GM21737 (cell line): ENCODE measurements around the gene PREPL.

ENCODE experiments used
- ATAC-seq: cut with Tn5 transposase; IDR thresholded peaks from one replicate; pipeline ENCODE4 v1.9.1; 2021; ENCODE audit warnings: mild to moderate bottlenecking, moderate library complexity; ENCODE audit not compliant: unreplicated experiment

The PREPL gene

DNA sequence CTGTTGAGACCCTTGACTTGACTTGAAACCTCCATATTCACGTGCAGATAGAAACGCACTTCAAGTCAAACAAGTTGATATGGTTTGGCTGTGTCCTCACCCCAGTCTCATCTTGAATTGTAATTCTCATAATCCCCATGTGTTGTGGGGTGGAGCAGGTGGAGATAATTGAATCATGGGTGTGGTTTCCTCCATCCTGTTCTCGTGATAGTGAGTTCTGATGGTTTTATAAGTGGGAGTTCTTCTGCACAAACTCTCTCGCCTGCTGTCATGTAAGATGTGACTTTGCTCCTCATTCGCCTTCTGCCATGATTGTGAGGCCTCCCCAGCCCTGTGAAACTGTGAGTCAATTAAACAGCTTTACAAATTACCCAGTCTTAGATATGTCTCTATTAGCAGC, 64.6 kb downstream of the PREPL start:
- ATAC-seq: no peak

DNA sequence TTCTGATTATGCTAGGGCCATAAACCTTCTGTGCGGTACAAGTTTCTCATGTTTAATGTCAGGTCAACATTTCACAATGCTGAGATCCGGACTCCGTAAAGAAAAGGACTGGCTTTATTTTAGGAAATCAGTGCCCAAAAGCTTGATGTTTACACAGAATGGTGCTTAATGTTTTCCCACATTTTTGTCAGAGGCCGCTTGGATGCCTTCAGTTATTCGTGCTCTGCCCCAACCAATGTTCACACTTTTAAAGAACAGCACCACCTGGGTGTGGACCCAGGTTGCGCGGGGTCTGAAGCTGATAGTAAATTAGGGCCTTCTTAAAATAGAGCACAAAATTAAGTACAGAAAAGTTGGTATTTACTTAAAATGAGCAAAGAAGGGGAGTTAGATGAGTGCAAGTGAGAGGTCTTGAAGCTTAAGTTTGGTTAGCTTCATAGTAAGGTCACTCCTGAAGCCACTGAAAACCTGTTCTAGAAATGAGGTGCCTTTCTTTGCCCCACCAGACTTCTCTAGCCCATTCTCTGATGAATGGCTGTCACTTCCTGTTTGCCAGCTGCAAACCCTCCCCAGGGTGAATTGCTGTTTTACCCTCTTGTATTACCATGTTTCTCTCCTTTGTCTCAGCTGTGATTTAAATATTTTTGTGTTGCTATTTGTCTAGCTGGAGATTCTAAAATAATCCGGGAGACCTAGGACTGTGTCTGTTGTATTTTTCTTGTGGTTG, 65.5 kb downstream of the PREPL start:
- no peak for ATAC-seq

DNA sequence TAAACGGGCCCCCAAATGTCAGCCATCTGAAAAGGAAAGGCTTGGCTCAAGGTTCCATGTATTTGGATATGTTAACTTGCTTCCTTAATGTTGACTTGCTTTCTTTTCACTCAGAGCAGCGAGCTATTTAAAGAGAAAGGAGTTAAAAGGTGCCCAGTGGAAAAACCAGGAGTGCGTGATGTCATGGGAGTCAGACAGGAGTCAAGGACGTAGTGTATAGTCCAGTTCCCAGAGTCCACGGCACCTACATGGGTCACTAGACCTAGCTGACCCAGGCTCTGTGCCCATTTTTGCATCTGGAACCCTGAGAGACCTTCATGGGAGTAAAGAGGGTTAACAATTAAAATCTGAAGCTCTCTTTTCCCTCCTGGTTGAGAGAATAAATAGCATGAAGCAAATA, 66.2 kb downstream of the PREPL start:
- ATAC-seq: no peak

DNA sequence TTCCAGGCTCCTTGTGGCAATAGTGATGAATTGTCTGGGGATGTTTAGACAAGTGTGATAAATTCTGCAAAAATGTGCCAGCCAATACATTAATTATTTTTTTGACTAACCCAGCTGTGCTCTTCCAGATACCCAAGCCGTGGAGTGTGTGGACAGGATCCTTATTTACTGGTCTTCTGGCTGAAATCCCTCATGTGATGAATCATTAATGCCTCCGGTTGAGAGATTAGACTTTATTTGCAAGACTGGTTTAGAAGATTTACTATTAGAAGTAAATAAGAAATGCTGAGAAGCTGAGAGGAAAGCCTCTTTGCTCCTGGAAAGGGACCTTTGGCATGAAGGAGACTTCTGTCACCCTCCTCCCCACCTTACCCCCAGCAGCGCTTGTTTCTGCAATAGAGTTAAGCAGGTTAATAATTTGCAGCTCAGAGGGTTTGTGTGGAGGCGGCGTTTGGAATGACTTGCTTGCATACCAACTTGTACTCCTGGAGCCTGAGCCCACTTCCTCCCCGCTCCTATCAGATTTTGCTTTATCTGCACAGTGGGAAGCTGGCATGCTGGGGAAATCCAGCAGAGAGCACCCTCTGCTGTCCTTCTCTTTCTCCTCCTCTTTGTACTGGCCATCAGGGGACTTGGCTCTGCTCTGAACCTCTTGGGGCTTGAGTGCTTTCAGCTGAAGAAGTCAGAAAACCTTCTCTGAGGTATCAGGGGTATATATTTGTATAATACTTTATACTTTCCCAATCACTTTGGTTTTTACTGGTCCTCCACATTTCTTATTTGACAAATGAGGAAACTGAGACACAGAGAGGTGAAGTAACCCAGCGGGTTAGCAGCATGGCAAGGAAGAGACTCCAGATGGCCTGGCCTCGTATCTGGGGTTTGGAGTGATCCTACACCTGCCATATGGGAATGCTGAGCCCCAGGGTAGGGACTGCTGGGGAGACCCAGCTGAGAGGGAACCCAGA, 69.7 kb downstream of the PREPL start:
- ATAC-seq: no peak

DNA sequence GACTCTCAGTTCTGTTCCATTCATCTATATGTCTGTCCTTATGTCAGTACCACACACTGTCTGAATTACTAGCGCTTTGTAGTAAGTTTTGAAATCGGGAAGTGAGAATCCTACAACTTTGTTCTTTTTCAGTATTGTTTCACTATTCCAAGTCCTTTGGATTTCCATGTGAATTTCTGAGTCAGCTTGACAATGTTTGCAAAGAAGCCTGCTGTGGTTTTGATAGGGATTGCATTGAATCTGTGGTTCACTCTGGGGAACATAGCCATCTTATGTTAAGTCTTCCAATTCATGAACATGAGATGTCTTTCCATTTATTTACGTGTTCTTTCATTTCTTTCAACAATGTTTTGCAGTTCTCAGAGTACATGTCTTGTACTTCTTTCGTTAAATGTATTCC, 71.0 kb downstream of the PREPL start:
- no peak for ATAC-seq

DNA sequence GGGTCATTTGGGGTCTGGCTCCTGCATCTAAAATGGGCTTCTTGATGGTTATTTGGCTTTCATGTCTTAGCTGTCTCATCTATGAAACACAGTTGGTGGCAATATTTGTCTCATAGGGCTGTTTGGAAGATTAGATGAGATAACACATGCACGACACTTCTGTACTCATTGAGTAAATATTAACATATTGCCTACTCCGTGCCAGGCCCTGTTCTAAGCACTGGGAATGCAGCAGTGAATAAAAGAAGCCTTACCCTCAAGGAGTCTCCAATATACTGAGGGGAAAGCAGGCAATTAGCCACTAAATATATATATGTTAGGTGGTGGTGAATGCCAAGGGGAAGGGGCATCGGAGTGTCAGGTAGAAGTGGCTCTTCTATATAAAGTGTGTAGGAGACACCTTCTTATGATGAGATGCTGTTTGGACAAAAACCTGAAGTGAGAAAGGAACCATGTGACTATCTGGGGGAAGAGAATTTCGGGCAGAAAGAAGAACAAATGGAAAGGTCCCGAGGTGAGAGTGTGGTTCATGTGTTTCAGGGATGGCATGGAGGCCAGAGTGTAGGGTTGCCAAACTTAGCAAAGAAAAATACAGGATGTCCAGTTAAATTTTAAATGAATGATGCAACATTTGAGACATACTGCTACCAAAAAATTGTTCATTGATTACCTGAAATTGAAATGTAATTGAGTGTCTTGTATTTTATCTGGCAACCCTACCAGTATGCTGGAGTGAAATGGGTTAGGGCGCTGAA, 74.2 kb downstream of the PREPL start:
- ATAC-seq: no peak

DNA sequence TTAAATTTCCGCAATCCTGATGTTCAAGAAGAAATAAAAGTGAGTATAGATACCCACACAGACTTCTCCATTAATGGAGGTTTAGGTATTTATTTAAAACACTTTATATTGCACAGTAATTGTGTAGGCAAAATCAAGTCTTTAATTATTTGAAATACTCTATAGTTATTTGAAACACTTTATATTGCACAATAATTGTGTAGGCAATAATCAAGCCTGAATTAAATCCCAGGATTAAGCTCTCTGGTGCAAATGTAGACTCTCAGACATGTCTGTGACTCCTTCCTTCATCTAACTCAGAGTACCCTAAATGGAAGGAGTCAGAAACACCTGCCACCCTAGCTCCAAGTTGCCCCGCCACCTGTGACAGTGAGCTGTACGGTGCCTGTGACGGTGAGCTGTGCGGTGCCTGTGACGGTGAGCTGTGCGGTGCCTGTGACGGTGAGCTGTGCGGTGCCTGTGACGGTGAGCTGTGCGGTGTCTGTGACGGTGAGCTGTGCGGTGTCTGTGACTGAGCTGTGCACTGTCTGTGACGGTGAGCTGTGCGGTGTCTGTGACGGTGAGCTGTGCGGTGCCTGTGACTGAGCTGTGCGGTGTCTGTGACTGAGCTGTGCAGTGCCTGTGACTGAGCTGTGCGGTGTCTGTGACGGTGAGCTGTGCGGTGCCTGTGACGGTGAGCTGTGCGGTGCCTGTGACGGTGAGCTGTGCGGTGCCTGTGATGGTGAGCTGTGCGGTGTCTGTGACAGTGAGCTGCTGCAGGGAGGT, 75.0 kb downstream of the PREPL start:
- no peak for ATAC-seq

DNA sequence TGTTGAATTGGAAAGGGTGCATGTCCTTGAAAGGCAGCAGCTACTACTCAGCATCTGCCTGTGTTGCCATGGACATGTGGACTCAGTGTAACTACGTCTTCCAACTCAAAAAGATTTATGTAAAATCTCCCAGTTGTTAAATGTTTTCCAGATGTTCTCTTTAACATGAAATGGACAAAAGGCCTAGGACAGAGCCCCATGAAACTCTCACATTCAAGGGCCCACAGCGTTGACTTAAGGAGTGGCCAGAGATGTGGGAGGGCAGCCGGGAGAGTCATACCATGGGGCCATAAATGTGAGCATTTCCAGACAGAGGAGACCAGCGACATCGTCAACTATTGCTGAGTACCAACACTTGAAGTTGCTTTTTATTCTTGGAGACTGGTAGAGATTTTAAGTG, 76.1 kb downstream of the PREPL start:
- ATAC-seq: no peak

DNA sequence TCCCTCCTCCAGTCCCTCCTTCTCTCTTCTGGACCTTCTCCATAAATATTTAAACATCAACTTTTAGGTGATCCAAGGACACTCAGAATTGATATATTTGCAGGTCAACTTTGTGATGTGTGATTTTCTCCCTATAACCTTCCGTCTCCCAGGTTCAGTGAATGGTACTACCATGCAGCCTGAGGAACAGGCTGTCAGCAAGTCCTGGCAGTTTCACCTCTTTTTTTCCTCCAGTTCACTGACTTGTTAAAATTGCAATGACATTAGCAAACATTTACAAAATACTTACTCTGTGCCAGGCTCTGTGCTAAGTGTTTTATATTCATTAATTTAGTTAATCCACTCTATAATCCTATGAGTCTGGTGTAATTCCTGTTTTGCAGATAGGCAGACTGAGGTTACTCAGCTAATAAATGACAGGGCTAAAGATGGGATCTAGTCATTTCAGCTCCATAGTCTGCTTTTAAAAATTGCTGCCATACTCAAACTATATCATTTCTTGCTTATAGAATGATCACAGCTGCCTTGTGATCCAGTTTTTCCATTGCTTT, 78.1 kb downstream of the PREPL start:
- no peak for ATAC-seq

DNA sequence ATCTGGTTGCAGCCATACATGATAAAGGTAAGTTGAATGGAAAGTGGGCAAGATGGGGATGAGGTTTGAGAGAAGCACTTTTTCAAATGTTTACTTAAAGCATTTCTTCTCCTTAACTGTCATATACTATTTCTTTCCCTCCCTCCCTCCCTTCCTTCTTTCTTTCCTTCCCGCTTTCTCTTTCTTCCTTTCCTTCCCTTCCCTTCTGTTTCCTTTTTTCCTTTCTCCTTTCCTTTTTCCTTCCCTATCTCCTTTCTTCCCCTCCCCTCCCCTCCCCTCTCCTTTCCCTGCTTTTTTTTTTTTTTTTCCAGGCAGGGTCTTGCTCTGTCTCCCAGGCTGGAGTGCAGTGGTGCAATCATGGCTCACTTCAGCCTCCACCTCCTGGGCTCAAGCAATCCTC, 80.4 kb downstream of the PREPL start:
- no peak for ATAC-seq

DNA sequence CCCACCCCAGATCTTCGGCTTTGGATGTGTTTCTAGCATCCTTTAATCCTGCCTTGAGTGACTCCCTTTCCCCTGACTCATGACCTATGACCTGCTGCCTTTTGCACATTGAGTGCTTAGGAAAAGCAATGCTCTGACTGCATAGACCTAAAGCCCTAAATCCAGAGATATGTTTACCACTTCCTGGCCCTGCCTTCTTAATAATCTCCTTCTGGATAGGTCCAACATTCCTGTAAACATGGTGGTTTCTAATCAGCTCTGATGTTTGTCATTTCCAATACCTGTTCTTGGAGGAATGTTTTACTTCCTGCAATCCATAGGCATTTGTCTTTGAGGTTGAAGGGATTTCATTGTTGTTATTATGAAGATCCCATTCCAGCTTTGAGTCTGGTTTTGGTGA, 83.8 kb downstream of the PREPL start:
- no peak for ATAC-seq

DNA sequence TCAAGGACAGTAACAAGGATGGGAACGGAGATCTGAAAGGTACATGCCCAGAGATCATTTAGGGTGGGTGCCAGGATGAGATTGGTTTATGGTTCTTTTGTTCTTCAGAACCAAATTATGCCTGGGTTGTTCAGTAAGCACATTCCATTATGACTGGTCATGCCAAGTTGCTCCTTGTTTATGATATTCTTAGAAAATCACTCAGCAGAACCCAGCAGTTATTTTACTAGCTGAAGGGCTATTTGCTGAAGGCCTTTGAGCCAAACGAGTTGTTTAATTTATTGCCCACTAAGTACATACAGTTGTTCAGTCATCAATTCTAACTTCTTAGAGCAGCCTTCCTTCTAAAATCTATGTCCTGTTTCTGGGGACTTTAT, 85.4 kb downstream of the PREPL start:
- ATAC-seq: no peak

DNA sequence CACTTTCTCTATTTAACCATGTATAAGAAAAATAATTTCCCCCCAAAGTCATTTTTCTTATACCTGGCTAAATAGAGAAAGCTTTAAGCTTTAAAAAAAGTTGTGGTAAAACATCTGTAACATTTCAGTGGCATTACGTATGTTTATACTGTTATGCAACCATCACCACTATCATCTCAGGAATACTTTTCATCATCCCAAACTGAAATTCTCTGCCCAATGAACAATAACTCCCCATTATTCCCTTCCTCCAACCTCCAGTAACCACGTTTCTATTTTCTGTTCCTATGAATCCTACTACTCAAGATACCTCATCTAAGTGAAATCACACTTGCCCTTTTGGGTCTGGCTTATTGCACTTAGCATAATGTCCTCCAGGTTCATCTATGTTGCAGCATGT, 87.7 kb downstream of the PREPL start:
- no peak for ATAC-seq

DNA sequence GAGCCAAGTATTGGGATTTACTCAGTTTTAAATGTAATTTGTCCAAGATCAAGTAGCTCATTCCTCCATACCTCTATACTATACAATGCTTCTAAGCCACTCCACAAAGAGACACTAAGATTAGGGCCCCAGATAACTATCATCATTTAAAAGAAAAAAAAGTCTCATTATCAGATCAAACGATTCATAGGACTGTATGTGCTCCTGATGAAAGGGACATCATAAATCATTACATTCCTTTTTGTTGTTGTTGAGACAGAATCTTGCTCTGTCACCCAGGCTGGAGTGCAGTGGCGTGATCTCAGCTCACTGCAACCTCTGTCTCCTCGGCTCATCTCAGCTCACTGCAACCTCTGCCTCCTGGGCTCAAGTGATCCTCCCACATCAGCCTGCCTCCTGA, 88.2 kb downstream of the PREPL start:
- no peak for ATAC-seq

DNA sequence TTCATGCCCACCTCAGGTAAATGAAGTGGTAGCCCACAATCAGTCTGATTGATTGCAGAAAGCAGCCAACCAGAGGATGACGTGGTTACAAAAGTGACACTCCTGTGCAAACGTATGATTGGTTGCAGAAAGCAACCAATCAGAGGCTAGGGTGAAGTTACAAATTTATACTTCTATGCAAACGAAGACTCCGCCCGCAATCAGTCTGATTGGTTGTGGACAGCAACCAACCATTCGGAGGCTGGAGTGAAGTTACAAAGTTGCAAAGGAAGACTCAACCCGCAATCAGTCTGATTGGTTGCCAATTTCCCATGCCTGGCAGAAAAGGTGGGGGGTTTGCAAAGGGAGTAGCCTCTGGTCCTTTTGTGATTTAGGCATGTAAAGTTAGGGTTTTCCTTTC, 90.0 kb downstream of the PREPL start:
- ATAC-seq: no peak

DNA sequence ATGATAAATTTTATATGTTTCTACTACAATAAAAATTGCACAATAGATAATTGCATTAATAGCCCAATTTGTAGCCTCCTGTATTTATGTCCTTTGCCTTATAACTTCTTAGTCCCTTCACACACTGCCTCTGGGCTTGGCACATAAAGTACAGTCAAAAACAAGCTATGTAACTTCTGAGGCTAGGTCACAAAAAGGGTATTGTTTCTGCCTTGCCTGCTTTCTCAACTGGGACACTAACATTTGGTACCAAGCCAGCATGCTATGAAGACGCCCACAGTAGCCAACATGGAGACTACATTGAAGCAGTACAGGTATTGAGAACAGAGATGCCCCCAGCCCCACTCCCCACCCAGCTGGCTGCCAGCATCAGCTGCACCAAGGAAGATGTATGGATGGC, 91.5 kb downstream of the PREPL start:
- no peak for ATAC-seq

DNA sequence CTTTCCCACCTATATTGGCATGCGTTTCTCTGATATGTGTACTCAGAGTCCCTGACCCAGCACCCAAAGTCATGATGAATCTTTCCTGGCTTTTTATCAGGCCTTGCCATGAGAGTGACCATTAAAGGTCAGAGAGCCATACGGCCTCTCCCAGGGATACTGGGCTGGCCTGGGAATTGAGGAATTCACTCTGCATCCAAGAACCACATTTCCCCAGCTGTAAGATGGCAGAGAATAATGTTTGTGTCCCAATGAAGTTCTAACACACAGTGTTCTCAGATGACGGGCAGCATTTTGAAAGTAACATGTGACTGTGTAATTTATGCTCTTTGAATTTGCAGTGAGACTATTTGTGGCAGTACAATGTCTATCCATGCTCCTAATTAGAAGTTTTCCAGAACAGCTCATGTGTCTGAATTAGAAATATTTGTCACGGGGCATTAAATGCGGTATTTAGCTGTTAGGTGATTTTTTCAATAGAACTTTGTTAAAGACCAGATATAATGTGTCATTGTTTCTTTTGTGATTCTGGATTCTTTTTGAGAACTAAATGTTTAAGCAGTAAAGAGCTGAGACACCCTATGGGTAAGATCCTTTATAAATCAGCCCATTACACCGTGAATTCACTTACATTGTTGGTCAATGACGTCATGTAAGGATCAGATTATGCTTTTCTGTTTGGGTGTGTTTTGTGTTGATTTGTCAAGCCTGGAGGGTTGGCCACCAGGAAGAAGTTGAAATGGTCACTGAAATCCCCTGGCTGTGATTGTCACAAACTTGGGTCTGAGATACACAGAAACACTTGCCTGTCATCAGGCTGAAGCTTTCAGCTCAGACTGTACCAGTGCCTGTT, 93.3 kb downstream of the PREPL start:
- ATAC-seq: no peak
